CD4-positive, alpha-beta T cell (primary cell): Measurements from ENCODE around the gene CSRP1. TPM values are rescaled to one million over a fixed set of nuclear protein-coding genes. Genes with fewer than 3 reads are reported as not detected.

Experiments used
- ATAC-seq: fragments of 200-7000 bp; cut with Tn5 transposase; one replicate; pipeline ENCODE4 v1.10.0; 2022; ENCODE audit warnings: mild to moderate bottlenecking; ENCODE audit not compliant: poor library complexity
- CTCF ChIA-PET: fragments of 350-600 bp; sonication (Branson Sonifier 250); formaldehyde crosslinking; loops from one replicate; lab custom pipeline; 2021; ENCODE audit warnings: antibody characterized with exemption, inconsistent platforms; lab: Charles Lee
- POLR2A ChIA-PET: fragments of 350-600 bp; sonication (Branson Sonifier 250); formaldehyde crosslinking; loops from one replicate; lab custom pipeline; 2021; ENCODE audit warnings: antibody characterized with exemption, inconsistent platforms; lab: Charles Lee
- DNase-seq, 14 experiments: peaks; one replicate each; pipeline ENCODE4 v3.0.0-alpha.2; 2013 to 2020; ENCODE audit warnings: mixed read lengths in 2 of 14
- H3K27ac ChIP-seq, 2 donors: one replicate each; pipeline versions ENCODE4 v1.5.1 to v1.7.0; 2013; ENCODE audit warnings: low read length in 2 of 2, low read depth in 1 of 2, mild to moderate bottlenecking in 1 of 2
- H3K27me3 ChIP-seq, 2 experiments: 1 replicate in 1 of 2; 2 replicates in 1 of 2; pipeline versions ENCODE4 v1.6.1 to v1.7.0; 2013; ENCODE audit warnings: low read length in 2 of 2, control low read depth in 1 of 2, mild to moderate bottlenecking in 1 of 2, moderate library complexity in 1 of 2; ENCODE audit not compliant: insufficient read depth in 2 of 2, control insufficient read depth in 1 of 2
- H3K36me3 ChIP-seq: one replicate; pipeline ENCODE4 v1.6.1; 2013; ENCODE audit warnings: low read length, control low read depth; ENCODE audit not compliant: insufficient read depth
- H3K4me1 ChIP-seq: one replicate; pipeline ENCODE4 v1.6.1; 2013; ENCODE audit warnings: low read length, control low read depth; ENCODE audit not compliant: insufficient read depth
- H3K4me3 ChIP-seq: one replicate; pipeline ENCODE4 v1.5.1; 2013; ENCODE audit warnings: mild to moderate bottlenecking, low read length, moderate library complexity
- H3K9me3 ChIP-seq, 2 experiments: 1 replicate in 1 of 2; 2 replicates in 1 of 2; pipeline versions ENCODE4 v1.6.1 to v1.7.0; 2013; ENCODE audit warnings: low read length in 2 of 2, mild to moderate bottlenecking in 2 of 2, control low read depth in 1 of 2, moderate library complexity in 1 of 2; ENCODE audit not compliant: control insufficient read depth in 1 of 2, insufficient read depth in 1 of 2
- H3K27ac Mint-ChIP-seq: one replicate; pipeline ENCODE4 v1.8.0; 2020; ENCODE audit warnings: mixed read lengths
- H3K27me3 Mint-ChIP-seq: one replicate; pipeline ENCODE4 v1.8.0; 2021; ENCODE audit warnings: mixed read lengths
- H3K36me3 Mint-ChIP-seq: one replicate; pipeline ENCODE4 v1.8.0; 2021; ENCODE audit warnings: low read depth, mixed read lengths
- H3K4me1 Mint-ChIP-seq: one replicate; pipeline ENCODE4 v1.8.0; 2021; ENCODE audit warnings: low read depth, mixed read lengths
- H3K4me3 Mint-ChIP-seq: one replicate; pipeline ENCODE4 v1.8.0; 2020; ENCODE audit warnings: mild to moderate bottlenecking, mixed read lengths
- H3K9me3 Mint-ChIP-seq: one replicate; pipeline ENCODE4 v1.8.0; 2020; ENCODE audit warnings: mixed read lengths
- CTCF ChIP-seq: fragments of 200-600 bp; IDR thresholded peaks from one replicate; pipeline ENCODE4 v1.8.0; 2022; ENCODE audit warnings: antibody characterized with exemption, mild to moderate bottlenecking
- intact Hi-C, 2 experiments: fragments of 100-400 bp; cut with DNase I in 1 of 2; cut with micrococcal nuclease in 1 of 2; formaldehyde crosslinking; loops; one replicate each; pipeline versions ENCODE4 v1.15.1 to v1.9.0; 2023 to 2025; cut with DNase I, micrococcal nuclease
- total RNA-seq, 174 experiments: library from RNA in 2 of 174; stranded (reverse) in 2 of 174; gene quantifications; one replicate each; pipeline ENCODE4 v1.2.3 and lab custom pipeline; 2021 to 2026

The CSRP1 gene
- total RNA-seq, 2 experiments from 2014 or later: 34.8 to 39.9 TPM

- no peaks in the 10 kb centered on the region for H3K36me3 Mint-ChIP-seq
- peaks cover 29% of the 10 kb centered on the region for H3K4me1 Mint-ChIP-seq
- DNase-seq: no peak
- Histone ChIP-seq H3K4me3 (peak within 1 kb of the TSS; percentile 28), H3K27ac (no peak within 1 kb of the TSS), H3K27me3 (peaks cover 40 to 48% of the 10 kb centered on the region in 2 experiments), H3K4me1 (peaks cover 22% of the 10 kb centered on the region), H3K36me3 (no peaks in the 10 kb centered on the region), H3K9me3 (no peaks in the 10 kb centered on the region)
- H3K4me3 Mint-ChIP-seq: peak within 1 kb of the TSS; percentile 79
- H3K27ac Mint-ChIP-seq: no peak within 1 kb of the TSS
- TF ChIP-seq CTCF: no peak
- ChIA-PET CTCF (no interaction called here), POLR2A (no interaction called here)
- intact Hi-C loops: no loop called here
- no peaks in the 10 kb centered on the region for H3K9me3 Mint-ChIP-seq
- no peak for ATAC-seq
- H3K27me3 Mint-ChIP-seq: peaks cover 80% of the 10 kb centered on the region
Measured at GRCh38 chr1:201538612-201539551, 32.0 kb upstream of the CSRP1 start, which contains the start of gene NAV1. NAV1 (plus strand) TSS chr1:201539127; CDS start chr1:201622885, 83,758 bp downstream.

GRCh38 chr1:201537891-201538611 lies 31.1 kb upstream of the CSRP1 start:
- H3K4me1 Mint-ChIP-seq: peaks cover 29% of the 10 kb centered on the region
- no peak overlapping the region for H3K27ac Mint-ChIP-seq
- H3K9me3 Mint-ChIP-seq: no peaks in the 10 kb centered on the region
- H3K36me3 Mint-ChIP-seq: peaks cover under 1% of the 10 kb centered on the region
- H3K4me1 ChIP-seq: peaks cover 22% of the 10 kb centered on the region
- H3K27ac ChIP-seq: no peak overlapping the region
- intact Hi-C loops: no loop called here
- CTCF ChIA-PET: no interaction called here
- no peak for ATAC-seq
- peak overlapping the region; percentile 28 for H3K4me3 ChIP-seq
- POLR2A ChIA-PET: no interaction called here
- H3K27me3 Mint-ChIP-seq: peaks cover 77% of the 10 kb centered on the region
- no peaks in the 10 kb centered on the region for H3K9me3 ChIP-seq
- no peaks in the 10 kb centered on the region for H3K36me3 ChIP-seq
- no peak for TF ChIP-seq CTCF
- H3K4me3 Mint-ChIP-seq: peak overlapping the region; percentile 59
- peaks cover 40 to 49% of the 10 kb centered on the region in 2 experiments for H3K27me3 ChIP-seq
- DNase-seq: no peak

DNA sequence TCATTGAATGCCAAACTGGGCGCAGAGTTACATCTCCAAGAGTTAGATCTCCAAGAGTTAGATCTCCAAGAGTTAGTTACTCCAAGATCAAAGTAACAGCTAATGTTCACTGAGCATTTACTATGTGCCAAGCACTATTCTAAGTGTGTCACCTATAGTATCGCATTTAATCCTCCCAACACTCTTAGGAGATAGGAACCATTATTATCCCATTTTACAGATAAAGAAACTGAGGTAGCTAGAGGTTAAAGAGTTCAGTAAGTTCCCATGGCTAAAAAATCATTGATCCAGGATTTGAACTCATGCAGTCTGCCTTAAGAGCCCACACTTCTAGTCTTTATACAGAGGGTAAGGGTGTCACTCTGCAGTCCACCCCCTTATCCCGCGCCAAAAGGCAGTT lies 30.5 kb upstream of the CSRP1 start:
- Histone ChIP-seq H3K36me3 (peaks cover 2% of the 10 kb centered on the region), H3K4me1 (peaks cover 22% of the 10 kb centered on the region), H3K9me3 (no peaks in the 10 kb centered on the region), H3K4me3 (no peak overlapping the region), H3K27me3 (peaks cover 40 to 49% of the 10 kb centered on the region in 2 experiments), H3K27ac (no peak overlapping the region)
- DNase-seq: no peak
- H3K9me3 Mint-ChIP-seq: no peaks in the 10 kb centered on the region
- TF ChIP-seq CTCF: no peak
- POLR2A ChIA-PET: interaction anchor here (0.6 kb wide), 1 partner anchor 84 kb away, joined by 3 read pairs; no protein-coding TSS in a partner anchor
- peaks cover 75% of the 10 kb centered on the region for H3K27me3 Mint-ChIP-seq
- intact Hi-C loops: no loop called here
- no peak overlapping the region for H3K27ac Mint-ChIP-seq
- CTCF ChIA-PET: no interaction called here
- peak overlapping the region; percentile 28 for H3K4me3 Mint-ChIP-seq
- peaks cover 29% of the 10 kb centered on the region for H3K4me1 Mint-ChIP-seq
- H3K36me3 Mint-ChIP-seq: peaks cover 7% of the 10 kb centered on the region
- ATAC-seq: no peak
